Small intestine (tissue), 4 donors: ENCODE measurements around the gene CNOT6L. TPM values are rescaled to one million over a fixed set of nuclear protein-coding genes. Genes with fewer than 3 reads are reported as not detected.

Source experiments
- polyA plus RNA-seq, 4 donors: library from polyadenylated mRNA; stranded (reverse) in 3 of 4; unstranded in 1 of 4; fragments of 200-250 nt in 3 of 4; fragments of 120-200 nt in 1 of 4; gene quantifications; one replicate each; pipeline versions ENCODE4 v1.2.1 to v1.2.3, GENCODE V29; 2013
- donor health status: healthy with polysubstance abuse.
- donor health status: Bipolar disorder and iron deficiency.
- donor health status: healthy.

Gene CNOT6L
- polyA plus RNA-seq, 4 donors = 5.9 to 31.0 (median 7.5) TPM

Other genes starting within 250 kb of the CNOT6L start
- gene CXCL13, start 213.5 kb downstream of the CNOT6L start, polyA plus RNA-seq = 10 to 100 TPM in 1 of 4 donors, 1 to 10 TPM in 2, under 1 TPM in 1; 0.67 to 16.7 (median 1.9) TPM
- gene MRPL1, start 43.5 kb upstream of the CNOT6L start, polyA plus RNA-seq = 10 to 100 TPM; 21.9 to 61.8 (median 32.1) TPM
- 10 to 100 TPM in 1 of 4 donors, under 1 TPM in 1, not detected in 2; 0.16 to 12.6 TPM for gene FRAS1, start 238.0 kb upstream of the CNOT6L start, polyA plus RNA-seq